Activated effector memory CD4-positive, alpha-beta T cell treated with Interleukin-2 at 50 U/mL for 16 hours (primary cell): ENCODE results near the gene MLIP.
"Not testable (repeated sequence)": the region's sequence is repeated elsewhere in the genome, so short reads cannot be mapped to it uniquely, and the experiment has no call there.

ENCODE experiments used
- DNase-seq: peaks from one replicate; pipeline ENCODE4 v3.0.0-alpha.2; 2020

Gene MLIP, protein sequence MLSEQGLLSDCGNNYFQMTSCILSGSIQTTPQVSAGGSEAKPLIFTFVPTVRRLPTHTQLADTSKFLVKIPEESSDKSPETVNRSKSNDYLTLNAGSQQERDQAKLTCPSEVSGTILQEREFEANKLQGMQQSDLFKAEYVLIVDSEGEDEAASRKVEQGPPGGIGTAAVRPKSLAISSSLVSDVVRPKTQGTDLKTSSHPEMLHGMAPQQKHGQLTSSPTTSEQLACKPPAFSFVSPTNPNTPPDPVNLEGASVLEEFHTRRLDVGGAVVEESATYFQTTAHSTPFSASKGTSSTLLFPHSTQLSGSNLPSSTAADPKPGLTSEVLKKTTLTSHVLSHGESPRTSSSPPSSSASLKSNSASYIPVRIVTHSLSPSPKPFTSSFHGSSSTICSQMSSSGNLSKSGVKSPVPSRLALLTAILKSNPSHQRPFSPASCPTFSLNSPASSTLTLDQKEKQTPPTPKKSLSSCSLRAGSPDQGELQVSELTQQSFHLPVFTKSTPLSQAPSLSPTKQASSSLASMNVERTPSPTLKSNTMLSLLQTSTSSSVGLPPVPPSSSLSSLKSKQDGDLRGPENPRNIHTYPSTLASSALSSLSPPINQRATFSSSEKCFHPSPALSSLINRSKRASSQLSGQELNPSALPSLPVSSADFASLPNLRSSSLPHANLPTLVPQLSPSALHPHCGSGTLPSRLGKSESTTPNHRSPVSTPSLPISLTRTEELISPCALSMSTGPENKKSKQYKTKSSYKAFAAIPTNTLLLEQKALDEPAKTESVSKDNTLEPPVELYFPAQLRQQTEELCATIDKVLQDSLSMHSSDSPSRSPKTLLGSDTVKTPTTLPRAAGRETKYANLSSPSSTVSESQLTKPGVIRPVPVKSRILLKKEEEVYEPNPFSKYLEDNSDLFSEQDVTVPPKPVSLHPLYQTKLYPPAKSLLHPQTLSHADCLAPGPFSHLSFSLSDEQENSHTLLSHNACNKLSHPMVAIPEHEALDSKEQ

DNA sequence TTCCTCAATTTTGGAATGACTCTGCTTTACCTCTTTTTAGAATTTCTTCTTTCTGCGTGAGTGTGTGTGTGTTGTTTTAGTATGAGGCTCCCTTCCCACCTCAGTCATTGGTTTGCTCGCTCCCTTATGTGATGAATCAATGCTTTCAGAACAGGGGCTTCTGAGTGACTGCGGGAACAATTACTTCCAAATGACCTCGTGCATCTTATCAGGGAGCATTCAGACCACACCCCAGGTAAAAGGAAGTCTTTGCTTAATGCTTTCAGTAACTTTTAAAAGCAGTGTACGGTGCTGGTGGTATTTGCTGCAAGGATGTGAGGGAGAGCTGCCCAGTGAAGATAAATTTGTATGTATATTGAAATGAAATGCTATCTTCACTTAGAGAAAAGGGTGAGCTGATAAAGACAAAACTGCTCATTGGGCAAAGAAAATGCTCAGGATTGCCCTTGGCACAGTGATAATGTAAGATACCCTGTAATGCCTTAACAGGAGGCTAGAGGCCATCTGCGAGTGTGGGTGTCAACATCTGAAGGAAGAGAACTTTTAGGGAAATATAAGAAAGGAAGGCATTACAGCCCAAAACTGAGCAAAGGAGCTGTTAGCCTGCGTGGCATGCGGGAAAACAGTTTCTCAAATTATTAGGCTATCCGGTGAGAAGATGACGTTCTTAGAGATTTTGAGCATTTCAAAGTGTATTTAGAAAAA, at the start of gene MLIP:
Gene MLIP, plus strand, starts transcription at position 103 of the 705 bp plus-strand sequence. Its CDS starts 37 bp downstream, at position 140.
- DNase-seq: no peak

DNA sequence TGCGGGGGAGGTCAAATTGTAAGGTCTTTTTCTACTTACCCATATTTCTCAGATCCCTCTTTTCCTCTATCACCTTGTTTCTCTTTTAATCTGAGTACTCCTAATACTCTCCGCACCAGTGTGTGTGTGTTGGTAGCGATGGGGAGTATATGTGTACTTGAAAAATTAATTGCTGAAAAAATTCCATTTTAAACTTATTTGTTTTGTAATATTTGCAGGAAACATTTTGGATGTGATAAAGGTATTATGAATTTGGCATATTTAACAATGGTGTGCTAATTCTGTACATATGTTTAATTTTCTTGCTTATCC, 48.1 kb upstream of the MLIP start:
- no peak for DNase-seq

DNA sequence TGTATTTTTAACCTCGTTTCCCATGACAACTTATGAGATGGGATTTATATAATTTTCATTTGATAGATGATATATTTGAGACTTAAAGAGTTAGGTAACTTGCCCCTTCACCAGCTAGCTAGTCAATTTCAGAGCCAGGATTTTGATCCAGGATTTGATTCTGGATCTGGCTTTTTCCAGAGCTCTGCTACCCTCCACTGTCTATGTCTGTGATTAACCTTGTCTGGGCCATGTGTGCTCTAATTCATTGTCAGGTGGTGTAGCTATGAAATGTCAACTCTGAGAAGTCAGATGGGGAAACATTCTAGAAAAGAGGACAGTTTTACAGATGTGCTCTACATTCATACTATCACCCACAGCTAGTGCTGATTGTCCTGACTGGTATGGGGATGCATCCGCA, 42.5 kb upstream of the MLIP start:
- no peak for DNase-seq

DNA sequence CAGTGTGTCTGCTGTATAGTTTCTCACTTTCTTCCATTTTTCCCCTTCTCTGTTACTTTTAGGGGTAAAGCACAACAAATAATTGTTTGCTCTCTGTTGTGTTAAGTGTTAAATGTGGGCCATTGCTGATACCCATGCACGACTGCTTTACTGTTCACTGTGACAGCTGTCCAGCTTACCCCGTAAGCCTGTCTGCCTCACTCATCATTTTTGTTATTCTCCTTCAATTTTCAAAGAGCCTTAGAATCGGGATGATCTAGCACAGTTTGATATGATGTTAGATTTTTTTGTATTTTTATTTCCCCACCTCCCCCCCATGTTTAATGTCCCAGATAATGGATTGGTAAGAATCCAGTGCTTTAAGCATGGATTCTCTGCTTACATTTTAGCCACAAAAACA, 41.2 kb upstream of the MLIP start:
- DNase-seq: no peak

DNA sequence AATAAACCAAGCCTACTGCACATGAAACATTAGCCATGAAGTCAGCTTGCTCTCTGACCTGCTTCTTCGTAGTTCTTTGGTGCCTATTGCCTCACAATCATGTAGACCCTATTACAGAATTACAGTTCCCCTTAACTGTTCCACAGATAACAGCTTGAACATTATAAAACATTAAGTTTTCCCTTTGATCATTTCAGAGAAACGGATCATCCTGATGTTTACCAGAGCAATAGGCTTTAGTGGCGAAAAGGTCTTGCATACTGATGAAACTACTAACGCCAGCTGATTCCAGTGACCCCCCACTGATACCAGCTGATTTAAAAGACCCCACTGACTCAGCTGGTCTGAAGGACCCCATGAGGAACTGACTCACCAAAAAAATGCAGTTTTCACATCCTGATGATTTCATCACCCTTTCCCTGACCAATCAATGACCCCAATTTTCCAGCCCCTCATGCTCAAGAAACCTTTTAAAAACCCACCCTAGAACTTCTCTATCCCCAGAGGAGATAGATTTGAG, 39.4 kb upstream of the MLIP start:
- no peak for DNase-seq

DNA sequence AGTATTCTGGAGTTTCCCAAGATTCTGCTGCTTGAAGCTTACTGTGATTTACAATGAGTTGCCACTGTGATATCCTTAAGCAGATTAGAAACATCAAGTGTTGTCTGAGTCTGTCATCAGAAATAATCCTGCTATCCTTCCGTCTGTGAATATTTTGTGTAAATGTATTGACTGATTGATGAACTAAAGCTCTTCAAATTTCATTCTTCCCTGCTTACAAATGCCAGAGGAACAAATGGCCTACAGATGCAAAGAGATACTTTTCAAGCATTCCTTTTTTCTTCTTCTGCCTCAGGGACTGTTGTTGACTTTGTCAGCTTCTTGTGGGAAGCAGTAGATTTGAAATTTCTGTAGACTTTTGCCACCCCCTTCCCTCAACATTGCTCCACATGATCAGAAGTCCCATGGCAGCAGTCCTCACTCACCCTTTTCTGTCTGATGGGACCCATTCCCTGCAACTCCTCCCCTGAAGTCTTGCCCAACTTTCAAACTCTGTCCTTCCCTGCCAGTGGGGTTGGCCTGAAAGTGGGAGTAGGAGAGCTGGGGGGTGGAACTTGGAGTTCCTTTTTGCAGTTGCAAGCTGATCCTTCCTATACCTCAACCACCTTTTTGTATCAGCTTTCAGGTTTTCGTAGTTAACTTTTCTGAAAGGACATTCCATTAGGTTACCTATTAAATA, 38.5 kb upstream of the MLIP start:
- DNase-seq: no peak

DNA sequence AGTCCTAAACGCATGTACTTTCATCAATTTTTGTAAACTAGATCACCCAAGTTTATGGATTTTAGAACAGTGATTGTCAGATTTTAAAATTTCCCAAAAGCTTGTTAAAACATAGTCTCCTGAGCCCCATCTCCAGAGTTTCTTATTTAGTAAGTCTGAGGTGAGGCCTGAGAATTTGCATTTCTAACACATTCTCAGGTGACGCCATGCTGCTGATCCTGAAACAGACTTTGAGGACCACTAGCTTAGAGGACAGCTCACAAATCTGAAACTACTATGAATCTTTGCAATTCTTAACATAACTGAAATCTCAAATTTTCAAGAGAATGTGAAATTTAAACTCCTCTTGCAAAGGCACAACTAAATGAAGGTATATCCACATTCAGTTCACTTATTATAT, 37.8 kb upstream of the MLIP start:
- no peak for DNase-seq

DNA sequence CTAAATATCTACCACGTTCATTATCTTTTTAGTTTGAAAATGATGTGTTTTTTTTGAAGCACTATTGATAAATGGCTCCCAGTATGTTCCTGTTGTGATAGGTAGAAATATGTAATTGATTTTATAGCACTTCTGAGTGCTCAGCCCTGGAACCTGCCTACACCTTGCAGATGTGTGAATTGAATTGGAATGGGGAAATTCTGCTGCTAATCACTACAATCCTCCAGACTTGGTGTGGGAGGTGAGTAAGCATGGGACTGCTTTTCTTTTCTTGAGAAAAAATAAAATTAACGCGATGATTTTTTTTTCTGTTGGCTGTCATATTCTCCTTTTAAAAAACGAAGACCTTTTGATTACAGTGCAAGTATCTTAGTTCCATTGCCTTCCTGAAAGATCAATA, 37.1 kb upstream of the MLIP start:
- DNase-seq: no peak

DNA sequence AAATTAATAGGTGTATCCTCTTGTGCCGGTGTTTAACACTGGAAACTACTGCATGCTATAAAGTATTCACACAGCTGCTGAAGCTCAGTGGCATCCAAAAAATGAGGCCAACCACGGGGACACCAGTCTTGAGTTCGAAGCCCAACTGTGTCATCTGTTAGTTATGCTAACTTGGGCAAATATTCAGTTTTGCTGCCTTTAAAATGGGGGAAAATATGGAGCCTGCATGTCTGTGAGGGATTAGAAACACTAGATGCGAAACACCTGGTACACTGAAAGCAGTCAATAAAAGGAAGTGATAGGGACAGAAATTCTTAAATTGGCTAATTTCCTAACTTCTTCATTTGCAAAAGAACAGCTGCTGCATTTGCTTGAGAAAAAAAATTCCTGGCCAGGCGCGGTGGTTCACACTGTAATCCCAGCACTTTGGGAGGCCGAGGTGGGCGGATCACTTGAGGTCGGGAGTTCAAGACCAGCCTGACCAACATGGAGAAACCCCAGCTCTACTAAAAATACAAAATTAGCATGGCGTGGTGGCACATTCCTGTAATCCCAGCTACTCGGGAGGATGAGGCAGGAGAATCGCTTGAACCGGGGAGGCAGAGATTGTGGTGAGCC, 36.6 kb upstream of the MLIP start:
- no peak for DNase-seq

DNA sequence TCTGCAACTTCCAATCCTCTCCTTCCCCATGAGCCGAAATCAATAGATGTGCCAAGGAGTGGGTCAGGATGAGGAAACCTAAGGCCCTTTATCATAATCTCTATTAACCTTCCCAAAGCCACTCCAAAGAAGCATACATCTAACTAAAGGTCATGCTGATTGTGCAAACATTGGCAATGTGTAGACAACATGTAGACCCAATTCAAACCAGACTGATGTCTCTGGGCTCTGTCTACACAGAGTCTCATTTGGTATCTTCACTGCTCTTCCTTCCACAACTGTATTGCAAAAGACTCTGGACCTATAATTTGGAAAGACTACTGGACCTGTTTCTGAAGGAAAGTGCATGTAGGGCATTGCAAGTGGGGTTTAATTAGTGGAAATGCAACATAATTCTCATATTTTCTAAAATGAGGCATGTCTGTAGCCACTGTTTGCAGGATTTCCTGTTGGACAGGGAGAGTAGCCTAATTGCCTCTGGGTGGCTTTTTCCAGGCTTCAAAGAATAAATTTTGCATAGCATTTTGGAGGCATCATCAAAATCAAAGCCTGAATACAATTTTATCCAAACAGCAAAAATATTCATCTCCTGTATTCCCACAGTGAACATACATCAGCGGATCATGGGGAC, 35.0 kb upstream of the MLIP start:
- DNase-seq: no peak

DNA sequence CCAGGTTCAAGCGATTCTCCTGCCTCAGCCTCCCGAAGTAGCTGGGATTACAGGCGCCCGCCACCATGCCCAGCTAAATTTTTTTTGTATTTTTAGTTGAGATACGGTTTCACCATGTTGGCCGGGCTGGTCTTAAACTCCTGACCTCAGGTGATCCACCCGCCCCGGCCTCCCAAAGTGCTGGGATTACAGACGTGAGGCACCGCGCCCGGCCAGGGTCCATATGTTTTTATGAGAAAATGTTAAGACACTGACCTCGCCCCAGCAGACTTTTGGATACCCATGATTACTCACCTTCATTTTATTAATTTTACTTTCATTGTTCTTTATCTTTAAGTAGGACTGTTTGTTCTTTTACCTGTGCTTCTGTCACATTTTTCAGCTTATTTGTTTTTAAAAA, 29.7 kb upstream of the MLIP start:
- DNase-seq: not testable (repeated sequence)

DNA sequence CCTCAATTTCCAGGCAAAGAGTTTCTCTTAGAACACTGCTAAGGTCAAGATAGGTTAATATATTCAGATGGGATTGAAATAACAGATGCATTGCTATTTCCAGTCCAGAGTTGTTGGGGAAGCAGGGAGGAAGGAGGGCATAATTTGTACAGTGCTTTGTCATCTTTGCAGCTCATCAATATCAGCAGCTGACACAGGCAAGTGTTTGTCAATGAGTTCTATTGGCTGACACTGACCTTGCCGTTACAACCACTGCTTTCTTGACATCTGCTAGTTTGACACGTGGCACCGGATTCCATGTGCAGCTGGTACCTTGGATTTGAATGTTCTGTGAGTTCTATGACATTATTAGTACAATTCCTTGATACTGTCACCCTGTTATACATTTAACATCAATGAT, 28.0 kb upstream of the MLIP start:
- DNase-seq: no peak

DNA sequence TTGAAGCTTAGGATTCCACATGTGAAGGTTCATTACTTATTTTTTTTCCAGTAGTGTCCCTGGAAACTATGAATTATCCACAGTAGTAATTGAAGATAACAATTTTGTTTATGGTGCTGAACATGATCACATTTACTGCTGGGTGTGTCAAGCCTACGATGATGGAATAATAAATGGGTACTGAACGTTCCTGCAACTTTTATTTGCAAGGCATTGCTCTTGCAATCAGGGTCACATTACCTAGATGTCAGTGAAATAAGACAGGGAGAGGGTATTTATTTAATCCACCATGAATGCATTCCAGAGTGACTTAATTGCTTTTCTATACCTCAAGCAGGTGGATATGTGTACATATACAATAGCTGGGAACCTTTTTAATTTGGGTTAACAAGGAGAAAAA, 27.0 kb upstream of the MLIP start:
- DNase-seq: no peak

DNA sequence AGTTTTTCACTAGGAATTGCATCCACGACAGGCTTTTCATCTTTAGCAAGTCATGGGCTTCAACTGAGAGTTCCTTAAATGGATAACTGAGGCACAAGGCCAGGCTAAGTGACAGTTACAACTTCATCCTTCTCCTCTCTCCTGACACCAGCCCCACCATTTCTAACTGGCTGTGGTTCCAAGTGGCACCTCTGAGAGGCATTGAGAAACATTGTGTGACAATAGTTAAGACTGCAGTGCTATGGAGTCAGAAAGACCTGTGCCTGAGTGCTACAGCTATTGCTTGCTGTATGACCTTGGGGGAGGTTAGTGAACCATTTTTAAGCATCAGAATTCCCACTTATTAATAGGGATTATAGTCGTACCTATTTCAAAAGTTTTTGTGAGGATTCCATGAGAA, 26.2 kb upstream of the MLIP start:
- no peak for DNase-seq

DNA sequence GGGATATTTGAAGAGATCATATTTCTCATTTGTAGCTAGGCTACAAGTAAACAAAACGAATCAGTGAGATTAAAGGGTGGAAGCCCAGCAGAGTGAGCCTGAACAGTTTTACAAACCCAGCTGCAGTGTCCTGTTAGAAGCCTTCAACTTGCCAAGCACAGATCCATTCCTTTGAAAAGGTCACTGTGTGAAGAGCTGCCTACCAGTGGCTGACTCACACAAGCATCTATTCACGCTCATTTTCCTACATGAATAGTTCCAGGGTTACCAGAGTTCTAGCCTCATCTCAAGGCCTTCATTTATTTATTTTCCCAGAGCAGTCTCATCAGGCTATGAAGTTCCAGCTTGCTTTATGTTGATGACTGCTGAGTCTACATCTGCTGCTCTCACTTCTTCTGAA, 25.7 kb upstream of the MLIP start:
- DNase-seq: no peak

DNA sequence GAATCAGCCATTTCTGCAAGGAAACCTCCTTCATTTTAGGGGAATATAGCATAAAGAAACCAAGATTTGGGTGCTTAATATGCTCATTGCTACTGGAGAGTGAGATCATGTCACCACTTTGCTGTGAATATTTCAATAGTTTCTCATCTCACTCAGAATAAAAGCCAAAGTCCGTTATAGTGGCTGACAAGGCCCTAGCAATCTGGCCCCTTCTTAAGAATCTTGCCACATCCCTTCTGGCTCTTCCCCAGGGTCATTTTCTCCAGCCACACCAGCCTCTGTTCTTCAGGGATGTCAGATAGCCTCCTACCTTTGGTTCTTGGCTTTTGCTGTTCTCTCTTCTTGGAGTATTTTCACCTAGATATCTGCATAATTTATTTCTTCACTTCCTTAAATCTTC, 24.8 kb upstream of the MLIP start:
- no peak for DNase-seq

DNA sequence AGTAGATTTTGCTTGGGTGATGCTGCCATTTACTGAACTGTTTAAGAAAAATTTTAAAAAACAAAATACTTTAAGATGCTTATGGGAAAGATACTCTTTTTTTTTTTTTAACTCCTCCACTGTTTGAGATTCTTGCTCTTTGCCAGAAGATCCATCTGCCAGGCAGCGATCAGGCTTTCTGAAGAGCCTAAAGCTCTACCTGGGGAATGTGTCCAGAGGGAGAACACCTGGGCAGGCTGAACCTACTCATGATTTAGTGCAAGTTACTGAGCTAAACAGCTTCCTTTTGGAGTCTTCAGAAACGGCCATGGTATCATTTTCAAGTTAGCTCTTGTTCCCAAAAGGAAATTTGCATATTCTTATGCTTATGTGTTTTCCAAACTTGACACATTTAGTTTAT, 23.5 kb upstream of the MLIP start:
- DNase-seq: no peak

DNA sequence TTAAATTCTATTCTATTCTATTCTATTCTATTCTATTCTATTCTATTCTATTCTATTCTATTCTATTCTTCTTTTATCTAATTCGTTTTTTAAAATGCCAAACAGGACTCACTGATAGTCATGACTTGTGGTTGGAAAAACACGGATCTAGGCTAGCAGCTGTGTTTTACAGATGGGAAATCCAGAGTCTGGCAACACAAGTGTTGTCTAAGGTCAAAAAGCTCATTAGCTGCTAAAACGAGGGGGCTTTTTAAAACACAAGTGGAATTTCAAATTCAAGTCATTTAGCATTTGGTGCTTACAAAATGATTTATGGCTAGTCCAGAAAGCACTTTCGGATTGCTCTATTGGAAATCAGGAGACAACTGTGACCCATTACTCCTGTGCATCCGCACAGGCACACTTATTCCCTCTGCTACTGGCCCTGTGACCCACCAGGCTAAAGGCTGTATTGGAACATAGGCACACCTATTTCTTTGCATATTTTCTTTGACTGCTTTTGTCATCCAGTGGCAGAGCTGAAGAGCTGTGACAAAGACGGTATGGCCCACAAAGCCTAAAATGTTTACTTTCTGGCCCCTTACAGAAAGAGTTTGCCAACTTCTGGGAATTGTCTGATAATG, 17.8 kb upstream of the MLIP start:
- DNase-seq: no peak

DNA sequence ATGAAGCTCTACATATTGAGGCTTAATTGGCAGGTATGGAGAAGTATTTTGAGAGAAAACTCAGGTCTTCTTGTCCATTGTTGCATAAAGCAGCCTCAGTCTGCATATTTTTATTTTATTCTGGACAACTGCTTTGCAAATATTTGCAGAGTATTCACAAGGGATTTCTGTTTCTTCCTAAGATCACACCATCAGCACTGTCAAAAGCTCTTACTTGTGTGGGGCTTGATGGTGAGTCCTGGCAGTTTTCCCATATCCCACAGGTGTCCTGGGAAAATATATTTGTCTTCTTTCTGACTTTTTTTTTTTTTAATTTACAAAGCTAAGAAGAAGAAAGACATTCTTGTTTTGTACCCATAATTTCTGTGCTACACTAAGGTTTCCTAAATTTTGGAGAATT, 16.9 kb upstream of the MLIP start:
- DNase-seq: no peak

DNA sequence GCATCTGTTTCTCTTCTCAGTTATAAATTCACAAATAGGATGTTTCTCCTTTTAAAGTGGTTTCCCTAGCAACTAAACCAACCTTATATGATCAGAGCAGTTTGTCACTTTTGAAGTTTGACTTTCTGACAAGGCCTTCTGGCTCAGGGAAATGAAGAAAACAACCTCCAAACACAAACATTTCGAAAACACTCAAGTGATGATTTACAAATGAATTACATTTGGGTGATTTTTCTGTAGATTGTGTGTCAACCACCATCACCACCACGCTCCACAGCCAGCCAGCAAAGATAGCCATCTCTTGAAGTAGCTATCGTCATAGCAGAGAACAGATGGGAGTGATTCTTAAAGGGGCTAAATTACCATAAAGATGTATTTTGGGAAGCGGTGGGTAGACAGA, 16.5 kb upstream of the MLIP start:
- no peak for DNase-seq

DNA sequence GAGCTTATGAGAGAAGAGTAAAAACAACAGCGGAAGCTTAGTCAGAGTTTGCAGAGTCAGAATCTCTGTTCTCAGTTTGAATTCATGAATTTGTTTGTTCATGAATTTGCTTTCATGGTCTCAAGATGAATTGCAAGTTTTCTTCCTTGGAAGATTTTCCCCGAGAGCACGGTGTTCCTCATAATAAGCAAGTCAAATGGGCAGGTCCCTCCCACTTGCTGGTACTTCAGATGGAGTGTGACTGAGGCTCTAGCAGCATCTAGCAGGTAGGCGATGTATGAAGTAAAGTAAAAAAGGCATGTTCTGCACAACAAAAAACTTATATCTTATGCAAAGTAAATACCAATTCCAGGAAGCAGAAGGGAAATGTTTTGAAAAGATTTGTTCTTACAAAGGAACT, 15.5 kb upstream of the MLIP start:
- DNase-seq: no peak
